ENCODE data around the gene MAML3.

DNA sequence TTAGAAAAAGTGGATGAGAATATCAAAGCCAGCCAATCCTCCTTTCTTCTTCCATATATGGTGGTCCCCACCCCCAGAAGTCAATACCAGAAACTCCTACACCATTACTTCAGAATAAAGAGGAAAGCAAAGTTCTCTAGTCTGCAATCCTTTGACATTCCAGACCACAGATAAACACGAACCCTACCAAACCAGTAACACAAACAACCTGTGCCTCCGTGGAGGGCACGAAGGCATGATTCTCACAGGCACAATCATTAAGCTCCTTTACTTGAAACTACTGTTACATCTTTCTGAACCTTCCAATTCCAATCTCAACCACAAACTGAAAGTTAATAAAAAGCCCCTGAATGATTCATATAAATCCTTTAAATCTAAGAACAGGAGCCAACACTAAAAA is 16.3 kb downstream of the MAML3 start:
- TF ChIP-seq CTCF (IDR thresholded peaks at IDR 0.05; ENCODE audit: insufficient read depth, low read depth, low read length), result no peak
- no peak for TF ChIP-seq EZH2 (IDR thresholded peaks at IDR 0.05; ENCODE audit: insufficient read depth, low read length)

Measured in astrocyte (in vitro differentiated cells and primary cell).